Kidney glomerular epithelial cell (primary cell): Measurements from ENCODE around the gene CRYBA4.
A peak's percentile ranks its signal among the peaks of the same experiment; 100 is the strongest.

Experiments used
- DNase-seq: peaks from one replicate; lab custom pipeline; 2025; lab: John Stamatoyannopoulos, UW

Gene CRYBA4

GRCh38 chr22:26660961-26661578 is 39.3 kb downstream of the CRYBA4 start:
- peak; percentile 42 for DNase-seq

- no peak for DNase-seq
Measured at GRCh38 chr22:26662160-26662559, 40.4 kb downstream of the CRYBA4 start.

GRCh38 chr22:26663374-26663923 is 41.7 kb downstream of the CRYBA4 start:
- DNase-seq: no peak

- DNase-seq: peak; percentile 35
Measured at GRCh38 chr22:26665813-26666231, 44.1 kb downstream of the CRYBA4 start.

- DNase-seq: no peak
Measured at GRCh38 chr22:26667140-26667539, 45.4 kb downstream of the CRYBA4 start.

GRCh38 chr22:26669060-26669481 is 47.3 kb downstream of the CRYBA4 start:
- DNase-seq: no peak

- DNase-seq: no peak
Measured at GRCh38 chr22:26670459-26670858, 48.7 kb downstream of the CRYBA4 start.

GRCh38 chr22:26671317-26672059 is 49.7 kb downstream of the CRYBA4 start:
- no peak for DNase-seq

- no peak for DNase-seq
Measured at GRCh38 chr22:26672060-26672471, 50.3 kb downstream of the CRYBA4 start.

GRCh38 chr22:26672590-26673468 is 51.1 kb downstream of the CRYBA4 start:
- DNase-seq: peak; percentile 91

- DNase-seq: no peak
Measured at GRCh38 chr22:26673486-26673885, 51.7 kb downstream of the CRYBA4 start.

GRCh38 chr22:26674211-26675190 is 52.7 kb downstream of the CRYBA4 start:
- DNase-seq: no peak

GRCh38 chr22:26675687-26676268 is 54.0 kb downstream of the CRYBA4 start:
- no peak for DNase-seq

GRCh38 chr22:26677217-26677616 is 55.5 kb downstream of the CRYBA4 start:
- DNase-seq: no peak

GRCh38 chr22:26679003-26679629 is 57.4 kb downstream of the CRYBA4 start:
- peak; percentile 68 for DNase-seq
